Measurements from ENCODE around the gene MTMR1. TPM values are rescaled to one million over a fixed set of nuclear protein-coding genes. Genes with fewer than 3 reads are reported as not detected.
A peak's percentile ranks its signal among the peaks of the same experiment; 100 is the strongest.

The MTMR1 gene
- total RNA-seq, 2 donors from 2014 or later, result 10.2 to 21.0 TPM

DNA sequence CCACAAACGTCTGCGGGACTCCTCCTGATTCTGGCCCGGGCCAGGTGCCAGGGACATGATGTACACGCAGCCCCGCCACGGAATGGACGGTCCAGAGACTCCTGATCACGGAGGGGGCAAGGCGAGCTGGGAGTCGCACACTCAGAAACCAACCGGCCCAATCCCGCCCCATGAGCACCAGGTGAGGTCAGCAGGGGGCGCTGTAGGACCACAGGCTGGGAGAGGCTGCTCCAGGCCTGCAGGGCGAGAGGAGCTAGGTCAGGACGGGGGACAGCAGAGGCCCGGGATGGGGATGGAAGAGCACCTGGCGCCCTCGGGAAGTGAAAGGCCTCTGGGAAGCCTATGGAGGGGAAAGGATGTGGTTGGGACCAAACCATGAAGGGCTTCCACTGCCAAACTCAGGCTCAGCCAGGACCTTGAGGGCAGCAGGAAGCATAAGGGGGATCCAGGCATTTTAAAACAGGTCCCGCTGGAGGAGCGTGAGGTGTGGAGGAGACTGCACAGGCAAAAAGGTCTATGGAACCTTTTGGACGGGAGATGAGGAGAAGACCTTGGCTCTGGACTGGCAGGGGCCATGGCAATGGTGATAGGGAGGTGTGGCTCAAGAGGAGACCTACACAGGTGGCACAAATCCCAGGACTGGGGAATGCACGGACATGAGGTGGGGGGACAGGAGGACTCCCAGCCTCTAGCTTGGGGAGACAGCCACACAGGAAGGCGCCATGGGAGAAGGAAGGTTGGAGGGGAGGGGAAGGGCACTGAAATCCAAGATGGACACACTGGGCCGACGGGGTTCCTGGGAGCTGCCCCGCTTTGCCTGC, 79.2 kb downstream of the MTMR1 start:
- H3K27me3 ChIP-seq, result no peaks in the 10 kb centered on the region
- peak; percentile 64 to 80 for TF ChIP-seq CTCF (IDR thresholded peaks at IDR 0.05)
- no peaks in the 10 kb centered on the region for H3K36me3 ChIP-seq
- peak; percentile 73 for DNase-seq (ENCODE audit: low spot score)
- H3K9me3 ChIP-seq, result no peaks in the 10 kb centered on the region
- peaks cover 0 to 4% of the 10 kb centered on the region in 2 donors for H3K4me1 ChIP-seq
- no peak overlapping the region for H3K4me3 ChIP-seq
- H3K27ac ChIP-seq, result no peak overlapping the region

DNA sequence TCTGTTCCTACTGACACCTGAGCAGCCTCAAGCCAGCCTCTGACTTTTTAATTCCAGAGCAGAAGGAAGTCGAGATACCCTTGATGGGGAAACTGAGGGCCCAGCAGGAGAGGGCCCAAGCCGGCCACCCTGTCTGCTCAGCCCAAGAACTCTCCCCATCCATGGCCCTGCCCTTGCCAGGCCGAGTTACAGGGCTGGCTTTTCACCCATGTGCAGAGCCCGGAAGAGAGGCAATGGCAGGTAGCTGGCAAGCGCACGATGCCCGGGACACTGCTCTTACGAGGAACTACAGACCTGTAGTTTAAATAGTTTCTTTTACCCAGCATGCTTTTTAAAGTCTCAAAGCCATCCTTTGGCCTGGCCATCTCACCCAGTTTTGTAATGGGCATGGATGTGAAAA, 79.9 kb downstream of the MTMR1 start:
- Histone ChIP-seq H3K36me3 (no peaks in the 10 kb centered on the region), H3K9me3 (no peaks in the 10 kb centered on the region), H3K4me3 (no peak overlapping the region), H3K27me3 (no peaks in the 10 kb centered on the region), H3K27ac (no peak overlapping the region), H3K4me1 (no peaks in the 10 kb centered on the region)
- TF ChIP-seq CTCF (IDR thresholded peaks at IDR 0.05), result no peak
- no peak for DNase-seq (ENCODE audit: low spot score)

- H3K4me1 ChIP-seq, result no peaks in the 10 kb centered on the region
- TF ChIP-seq CTCF (IDR thresholded peaks at IDR 0.05), result no peak
- H3K4me3 ChIP-seq, result no peak overlapping the region
- no peaks in the 10 kb centered on the region for H3K27me3 ChIP-seq
- H3K9me3 ChIP-seq, result no peaks in the 10 kb centered on the region
- H3K36me3 ChIP-seq, result no peaks in the 10 kb centered on the region
- DNase-seq (ENCODE audit: low spot score), result no peak
- H3K27ac ChIP-seq, result no peak overlapping the region
Observed at GRCh38 chrX:150773634-150774033, 80.4 kb downstream of the MTMR1 start.

- H3K36me3 ChIP-seq, result no peaks in the 10 kb centered on the region
- H3K4me1 ChIP-seq, result no peaks in the 10 kb centered on the region
- no peak overlapping the region for H3K4me3 ChIP-seq
- no peaks in the 10 kb centered on the region for H3K27me3 ChIP-seq
- no peaks in the 10 kb centered on the region for H3K9me3 ChIP-seq
- H3K27ac ChIP-seq, result no peak overlapping the region
- DNase-seq (ENCODE audit: low spot score), result peak; percentile 54
- no peak for TF ChIP-seq CTCF (IDR thresholded peaks at IDR 0.05)
Observed at GRCh38 chrX:150774798-150775568, 81.8 kb downstream of the MTMR1 start.

DNA sequence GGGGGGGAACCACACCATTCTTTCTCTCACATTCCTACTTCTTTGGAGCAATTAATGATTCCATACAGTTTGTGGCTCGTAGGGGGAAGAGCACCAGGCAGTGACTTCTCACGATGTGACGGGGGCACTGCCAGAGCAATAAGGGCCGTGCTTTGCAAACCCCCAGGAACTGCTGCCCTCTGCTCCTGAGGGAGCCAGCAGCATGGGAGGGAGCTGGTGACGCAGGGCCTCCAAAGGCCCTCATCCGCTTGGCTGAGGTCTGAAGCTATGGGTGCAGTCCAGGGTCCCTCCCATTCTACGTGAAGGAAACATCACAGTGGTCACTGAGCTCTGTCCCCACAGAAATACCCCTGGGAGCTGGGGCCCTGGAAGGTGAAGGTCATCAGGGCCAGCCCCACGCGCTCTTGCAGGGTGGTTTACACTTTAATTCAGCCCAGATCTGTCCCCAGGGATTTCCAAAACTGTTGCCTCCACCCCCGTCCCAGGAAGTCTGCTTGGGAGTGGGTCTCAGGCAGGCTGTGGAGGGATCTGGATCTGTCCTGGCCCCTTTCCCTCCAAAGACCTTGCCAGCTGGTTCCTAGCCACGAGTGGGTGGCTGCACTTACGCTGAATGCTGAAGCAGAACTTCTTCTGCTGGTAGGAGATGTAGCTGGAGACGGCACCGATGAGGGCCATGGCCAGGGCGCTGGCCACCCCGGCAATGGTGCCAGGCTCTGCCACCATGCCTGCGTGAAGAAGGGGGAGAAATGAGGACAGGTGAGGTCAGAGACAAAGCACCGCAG, 82.6 kb downstream of the MTMR1 start:
- H3K9me3 ChIP-seq, result no peaks in the 10 kb centered on the region
- no peaks in the 10 kb centered on the region for H3K4me1 ChIP-seq
- peak; percentile 42 for DNase-seq (ENCODE audit: low spot score)
- TF ChIP-seq CTCF (IDR thresholded peaks at IDR 0.05), result no peak
- no peaks in the 10 kb centered on the region for H3K27me3 ChIP-seq
- no peaks in the 10 kb centered on the region for H3K36me3 ChIP-seq
- no peak overlapping the region for H3K4me3 ChIP-seq
- no peak overlapping the region for H3K27ac ChIP-seq
